Neural cell (in vitro differentiated cells): ENCODE data around the gene CFAP299. TPM values are rescaled to one million over a fixed set of nuclear protein-coding genes. Genes with fewer than 3 reads are reported as not detected.

Experiments used
- H2AFZ ChIP-seq: fragments of 200-600, 300-800 bp; sonication (generic), shearing (Covaris generic); 2 replicates; pipeline ENCODE4 v1.6.0; 2014; ENCODE audit warnings: low read depth, mild to moderate bottlenecking, antibody characterized with exemption, low read length, moderate library complexity
- H3F3A ChIP-seq: fragments of 200-600 bp; shearing (Covaris generic); 2 replicates; pipeline ENCODE4 v1.6.1; 2016; ENCODE audit warnings: mild to moderate bottlenecking, moderate library complexity, mixed read lengths, antibody characterized with exemption, low read length; ENCODE audit not compliant: insufficient read depth, poor library complexity, severe bottlenecking
- H3K27ac ChIP-seq: fragments of 200-600, 300-800 bp; sonication (generic), shearing (Covaris generic); 2 replicates; pipeline ENCODE4 v1.5.1; 2014; ENCODE audit warnings: mild to moderate bottlenecking, low read length, moderate library complexity
- H3K27me3 ChIP-seq: fragments of 300-800, 200-600 bp; sonication (generic), shearing (Covaris generic); 2 replicates; pipeline ENCODE4 v1.6.0; 2014; ENCODE audit warnings: mild to moderate bottlenecking, low read depth, low read length, moderate library complexity; ENCODE audit not compliant: insufficient read depth
- H3K36me3 ChIP-seq: fragments of 300-800, 200-600 bp; sonication (generic), shearing (Covaris generic); 2 replicates; pipeline ENCODE4 v1.5.1; 2014; ENCODE audit warnings: mild to moderate bottlenecking, antibody characterized with exemption, low read length, moderate library complexity; ENCODE audit not compliant: insufficient read depth
- H3K4me2 ChIP-seq: fragments of 300-800, 200-600 bp; sonication (generic), shearing (Covaris generic); 2 replicates; pipeline ENCODE4 v1.6.0; 2014; ENCODE audit warnings: mild to moderate bottlenecking, low read length
- H3K4me3 ChIP-seq: fragments of 300-800, 200-600 bp; sonication (generic), shearing (Covaris generic); 2 replicates; pipeline ENCODE4 v1.5.1; 2014; ENCODE audit warnings: mild to moderate bottlenecking, low read length, moderate library complexity
- H3K79me2 ChIP-seq: fragments of 200-600 bp; shearing (Covaris generic); replicated peaks from 2 replicates; pipeline ENCODE4 v1.6.0; 2014; ENCODE audit warnings: mild to moderate bottlenecking, low read length, moderate library complexity; ENCODE audit not compliant: insufficient read depth
- H3K9ac ChIP-seq: fragments of 300-800, 200-600 bp; sonication (generic), shearing (Covaris generic); 2 replicates; pipeline ENCODE4 v1.6.1; 2016; ENCODE audit warnings: mild to moderate bottlenecking, low read length, mixed read lengths
- H3K9me2 ChIP-seq: fragments of 200-600 bp; shearing (Covaris generic); 2 replicates; pipeline ENCODE4 v1.6.1; 2016; ENCODE audit warnings: mild to moderate bottlenecking, low read length, mixed read lengths; ENCODE audit not compliant: insufficient read depth
- H3K9me3 ChIP-seq: fragments of 200-600, 300-800 bp; sonication (generic), shearing (Covaris generic); 2 replicates; pipeline ENCODE4 v1.6.1; 2016; ENCODE audit warnings: mild to moderate bottlenecking, mixed run types, low read length, moderate library complexity, mixed read lengths
- H4K20me1 ChIP-seq: fragments of 200-600 bp; shearing (Covaris generic); 2 replicates; pipeline ENCODE4 v1.6.1; 2016; ENCODE audit warnings: mild to moderate bottlenecking, mixed run types; ENCODE audit not compliant: insufficient read depth
- CTCF ChIP-seq: fragments of 450-650 bp; IDR thresholded peaks from 2 replicates; pipeline ENCODE4 v1.5.1; 2014; ENCODE audit warnings: antibody characterized with exemption, mild to moderate bottlenecking, moderate library complexity; ENCODE audit not compliant: poor library complexity, severe bottlenecking
- EP300 ChIP-seq: fragments of 450-650 bp; conservative IDR thresholded peaks from 2 replicates; pipeline ENCODE4 v1.6.1; 2014; ENCODE audit warnings: antibody characterized with exemption, mild to moderate bottlenecking, moderate library complexity; ENCODE audit not compliant: poor library complexity, severe bottlenecking
- EZH2 ChIP-seq: fragments of 200-600, 300-800 bp; shearing (Covaris generic), sonication (generic); IDR thresholded peaks from 2 replicates; pipeline ENCODE4 v1.6.1; 2014; ENCODE audit warnings: antibody characterized with exemption, low read length, borderline replicate concordance, mild to moderate bottlenecking; ENCODE audit not compliant: insufficient read depth, poor library complexity, severe bottlenecking
- MXI1 ChIP-seq: fragments of 450-650 bp; conservative IDR thresholded peaks from 2 replicates; pipeline ENCODE4 v1.6.1; 2014; ENCODE audit warnings: antibody characterized with exemption, mild to moderate bottlenecking; ENCODE audit not compliant: poor library complexity, severe bottlenecking
- POLR2AphosphoS5 ChIP-seq: IDR thresholded peaks from 2 replicates; pipeline ENCODE4 v1.6.1; 2012
- RAD21 ChIP-seq: fragments of 450-650 bp; conservative IDR thresholded peaks from 2 replicates; pipeline ENCODE4 v1.6.1; 2014; ENCODE audit warnings: antibody characterized with exemption, mild to moderate bottlenecking, moderate library complexity
- REST ChIP-seq: IDR thresholded peaks from 2 replicates; pipeline ENCODE4 v1.6.1; 2012; ENCODE audit warnings: borderline replicate concordance
- SMC3 ChIP-seq: fragments of 450-650 bp; conservative IDR thresholded peaks from 2 replicates; pipeline ENCODE4 v1.6.1; 2014; ENCODE audit warnings: antibody characterized with exemption, mild to moderate bottlenecking, moderate library complexity; ENCODE audit not compliant: poor library complexity
- TAF1 ChIP-seq: IDR thresholded peaks from 2 replicates; pipeline ENCODE4 v1.6.1; 2012; ENCODE audit warnings: low read depth
- polyA plus RNA-seq: library from polyadenylated mRNA; depleted of rRNA; stranded (reverse); fragments of >200 nt; gene quantifications from 2 replicates; pipeline ENCODE4 v1.2.3, GENCODE V29; 2014

Gene CFAP299
- polyA plus RNA-seq, 1 donor from 2014 or later: not detected

- H3K27me3 ChIP-seq: no peaks in the 10 kb centered on the region
- H3K36me3 ChIP-seq: no peaks in the 10 kb centered on the region
- no peak overlapping the region for H3K9ac ChIP-seq
- no peak overlapping the region for H3K27ac ChIP-seq
- H4K20me1 ChIP-seq: no peaks in the 10 kb centered on the region
- no peaks in the 10 kb centered on the region for H3K9me3 ChIP-seq
- H3K4me2 ChIP-seq: no peak overlapping the region
- H3K9me2 ChIP-seq: no peaks in the 10 kb centered on the region
- H3F3A ChIP-seq: no peaks in the 10 kb centered on the region
- TF ChIP-seq EZH2: no peak
- TF ChIP-seq EP300: no peak
- TF ChIP-seq SMC3: no peak
- no peak for TF ChIP-seq TAF1
- no peak for TF ChIP-seq REST
- TF ChIP-seq MXI1: no peak
- no peak for TF ChIP-seq CTCF
- no peak for TF ChIP-seq RAD21
- TF ChIP-seq POLR2AphosphoS5: no peak
- no peak overlapping the region for H3K4me3 ChIP-seq
- no peak overlapping the region for H2AFZ ChIP-seq
- H3K79me2 ChIP-seq: no peaks in the 10 kb centered on the region
Observed at GRCh38 chr4:80452055-80452454, 116.5 kb downstream of the CFAP299 start.

GRCh38 chr4:80452768-80453167 is 117.2 kb downstream of the CFAP299 start:
- TF ChIP-seq RAD21 (no peak), POLR2AphosphoS5 (no peak), TAF1 (no peak), SMC3 (no peak), REST (no peak), EP300 (no peak), MXI1 (no peak), CTCF (no peak), EZH2 (no peak)
- Histone ChIP-seq H3K27me3 (no peaks in the 10 kb centered on the region), H4K20me1 (no peaks in the 10 kb centered on the region), H3K9me3 (no peaks in the 10 kb centered on the region), H3F3A (no peaks in the 10 kb centered on the region), H3K79me2 (no peaks in the 10 kb centered on the region), H3K4me2 (no peak overlapping the region), H3K9me2 (no peaks in the 10 kb centered on the region), H3K36me3 (no peaks in the 10 kb centered on the region), H3K27ac (no peak overlapping the region), H2AFZ (no peak overlapping the region), H3K4me3 (no peak overlapping the region), H3K9ac (no peak overlapping the region)
